Prostate gland (tissue), 2 donors: ENCODE measurements around the gene PDE1C.

ENCODE experiments used
- POLR2A ChIP-seq: fragments of 450-650 bp; IDR thresholded peaks from one replicate; pipeline ENCODE4 v1.6.1; 2016; ENCODE audit warnings: antibody characterized with exemption, mild to moderate bottlenecking
- POLR2AphosphoS5 ChIP-seq: sonication (generic); formaldehyde crosslinking; IDR thresholded peaks from one replicate; pipeline ENCODE4 v1.6.1; 2017; ENCODE audit warnings: antibody characterized with exemption
- TF ChIP-seq, protein P1 (sequence below), 4 experiments: fragments of 200-600 bp in 2 of 4; fragments of 450-650 bp in 2 of 4; sonication (generic) in 2 of 4; IDR thresholded peaks; 1 replicate in 3 of 4; 2 replicates in 1 of 4; pipeline ENCODE4 v1.5.1; 2016 to 2019; ENCODE audit warnings: antibody characterized with exemption in 4 of 4, mild to moderate bottlenecking in 2 of 4, moderate library complexity in 2 of 4

DNA sequence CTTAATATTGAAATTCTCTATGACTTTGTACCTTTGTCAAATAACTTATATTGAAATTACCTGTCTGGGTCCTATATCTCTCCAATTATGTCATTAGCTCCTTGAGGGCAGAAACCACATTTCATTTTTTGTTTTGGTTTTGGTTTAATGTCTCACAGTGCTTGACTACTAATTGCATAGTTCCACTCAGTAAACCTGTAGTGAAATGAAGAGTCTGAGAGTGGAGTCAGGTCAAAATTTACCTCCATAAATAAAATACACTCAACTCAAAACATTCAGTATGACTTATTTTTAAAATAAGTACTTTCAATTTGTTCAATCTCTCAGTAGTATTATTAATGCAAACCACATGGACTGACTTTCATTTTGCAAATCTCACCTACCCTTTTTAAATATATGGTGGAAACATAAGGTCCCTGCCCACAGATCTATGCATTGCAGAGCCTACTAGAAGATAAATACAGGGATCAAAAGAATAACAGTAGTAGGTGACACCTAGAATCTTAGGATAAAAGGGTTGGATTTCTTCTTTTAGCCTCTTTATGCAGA, 32.5 kb downstream of the PDE1C start:
- TF ChIP-seq, protein P1, sequence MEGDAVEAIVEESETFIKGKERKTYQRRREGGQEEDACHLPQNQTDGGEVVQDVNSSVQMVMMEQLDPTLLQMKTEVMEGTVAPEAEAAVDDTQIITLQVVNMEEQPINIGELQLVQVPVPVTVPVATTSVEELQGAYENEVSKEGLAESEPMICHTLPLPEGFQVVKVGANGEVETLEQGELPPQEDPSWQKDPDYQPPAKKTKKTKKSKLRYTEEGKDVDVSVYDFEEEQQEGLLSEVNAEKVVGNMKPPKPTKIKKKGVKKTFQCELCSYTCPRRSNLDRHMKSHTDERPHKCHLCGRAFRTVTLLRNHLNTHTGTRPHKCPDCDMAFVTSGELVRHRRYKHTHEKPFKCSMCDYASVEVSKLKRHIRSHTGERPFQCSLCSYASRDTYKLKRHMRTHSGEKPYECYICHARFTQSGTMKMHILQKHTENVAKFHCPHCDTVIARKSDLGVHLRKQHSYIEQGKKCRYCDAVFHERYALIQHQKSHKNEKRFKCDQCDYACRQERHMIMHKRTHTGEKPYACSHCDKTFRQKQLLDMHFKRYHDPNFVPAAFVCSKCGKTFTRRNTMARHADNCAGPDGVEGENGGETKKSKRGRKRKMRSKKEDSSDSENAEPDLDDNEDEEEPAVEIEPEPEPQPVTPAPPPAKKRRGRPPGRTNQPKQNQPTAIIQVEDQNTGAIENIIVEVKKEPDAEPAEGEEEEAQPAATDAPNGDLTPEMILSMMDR (IDR thresholded peaks at IDR 0.05): no peak
- TF ChIP-seq POLR2A (no peak), POLR2AphosphoS5 (no peak)
